Measurements from ENCODE around the gene WWOX.

- TF ChIP-seq EZH2 (IDR thresholded peaks at IDR 0.05; ENCODE audit: low read length, unreplicated experiment) = no peak
- TF ChIP-seq, protein P1, sequence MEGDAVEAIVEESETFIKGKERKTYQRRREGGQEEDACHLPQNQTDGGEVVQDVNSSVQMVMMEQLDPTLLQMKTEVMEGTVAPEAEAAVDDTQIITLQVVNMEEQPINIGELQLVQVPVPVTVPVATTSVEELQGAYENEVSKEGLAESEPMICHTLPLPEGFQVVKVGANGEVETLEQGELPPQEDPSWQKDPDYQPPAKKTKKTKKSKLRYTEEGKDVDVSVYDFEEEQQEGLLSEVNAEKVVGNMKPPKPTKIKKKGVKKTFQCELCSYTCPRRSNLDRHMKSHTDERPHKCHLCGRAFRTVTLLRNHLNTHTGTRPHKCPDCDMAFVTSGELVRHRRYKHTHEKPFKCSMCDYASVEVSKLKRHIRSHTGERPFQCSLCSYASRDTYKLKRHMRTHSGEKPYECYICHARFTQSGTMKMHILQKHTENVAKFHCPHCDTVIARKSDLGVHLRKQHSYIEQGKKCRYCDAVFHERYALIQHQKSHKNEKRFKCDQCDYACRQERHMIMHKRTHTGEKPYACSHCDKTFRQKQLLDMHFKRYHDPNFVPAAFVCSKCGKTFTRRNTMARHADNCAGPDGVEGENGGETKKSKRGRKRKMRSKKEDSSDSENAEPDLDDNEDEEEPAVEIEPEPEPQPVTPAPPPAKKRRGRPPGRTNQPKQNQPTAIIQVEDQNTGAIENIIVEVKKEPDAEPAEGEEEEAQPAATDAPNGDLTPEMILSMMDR (conservative IDR thresholded peaks at IDR 0.05; ENCODE audit: low read depth, low read length) = no peak
- no peak for TF ChIP-seq EZH2phosphoT487 (IDR thresholded peaks at IDR 0.05; ENCODE audit: borderline replicate concordance, low read length)
Observed at GRCh38 chr16:78375055-78375679, 275.7 kb downstream of the WWOX start.
